Ascending aorta (tissue), 2 donors: ENCODE data around the gene EIF3A. TPM values are rescaled to one million over a fixed set of nuclear protein-coding genes. Genes with fewer than 3 reads are reported as not detected.

Source experiments
- DNase-seq, 2 donors: peaks; one replicate each; pipeline ENCODE4 v3.0.0-alpha.2; 2019; ENCODE audit warnings: low spot score in 2 of 2
- H3K27ac ChIP-seq, 2 donors: fragments of 200-600 bp; sonication (generic); one replicate each; pipeline ENCODE4 v1.5.1; 2016 to 2017; ENCODE audit warnings: mild to moderate bottlenecking in 1 of 2
- H3K27me3 ChIP-seq: fragments of 200-600 bp; sonication (generic); one replicate; pipeline ENCODE4 v1.5.1; 2017
- H3K36me3 ChIP-seq, 2 donors: fragments of 200-600 bp; sonication (generic); one replicate each; pipeline ENCODE4 v1.5.1; 2016
- H3K4me1 ChIP-seq, 2 donors: fragments of 200-600 bp; sonication (generic); one replicate each; pipeline ENCODE4 v1.5.1; 2016 to 2017; ENCODE audit warnings: mild to moderate bottlenecking in 1 of 2
- H3K4me3 ChIP-seq, 2 donors: fragments of 200-600 bp; sonication (generic); one replicate each; pipeline ENCODE4 v1.5.1; 2016 to 2017; ENCODE audit warnings: mild to moderate bottlenecking in 1 of 2
- H3K9me3 ChIP-seq, 2 donors: fragments of 200-600 bp; sonication (generic); one replicate each; pipeline ENCODE4 v1.5.1; 2016
- intact Hi-C: fragments of 100-400 bp; cut with DNase I; formaldehyde crosslinking; loops from one replicate; pipeline ENCODE4 v1.15.1; 2023
- total RNA-seq: library from RNA; depleted of rRNA; stranded (reverse); fragments of >200 nt; gene quantifications from one replicate; pipeline ENCODE4 v1.1.0, GENCODE V29; 2016
- TF ChIP-seq, protein P1 (sequence below), 3 experiments: fragments of 200-600 bp in 2 of 3; fragments of 450-650 bp in 1 of 3; sonication (generic) in 2 of 3; IDR thresholded peaks; one replicate each; pipeline ENCODE4 v1.5.1; 2016 to 2019; ENCODE audit warnings: antibody characterized with exemption in 3 of 3, mild to moderate bottlenecking in 1 of 3, moderate library complexity in 1 of 3

The EIF3A gene
- total RNA-seq, 1 donor from 2014 or later = 59.4 TPM

DNA sequence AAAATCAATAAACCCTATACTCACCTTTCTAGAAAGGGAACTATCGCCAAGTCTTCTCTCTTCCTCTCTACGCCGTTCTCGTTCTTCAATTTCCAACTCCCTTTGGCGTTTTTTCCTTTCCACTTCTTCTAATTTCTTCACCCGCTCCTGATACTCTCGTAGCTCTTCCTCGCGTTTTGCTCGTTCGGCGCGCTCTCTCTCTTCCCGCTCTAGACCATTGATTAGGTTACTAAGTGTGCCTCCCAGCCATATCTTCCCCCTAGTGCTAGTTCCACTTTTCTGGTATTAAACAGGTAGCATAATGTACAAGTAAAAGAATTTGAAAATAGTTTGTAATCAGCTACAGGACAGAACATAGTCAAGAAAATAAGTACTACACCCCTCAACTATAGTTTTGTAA lies 30.8 kb downstream of the EIF3A start:
- TF ChIP-seq, protein P1, sequence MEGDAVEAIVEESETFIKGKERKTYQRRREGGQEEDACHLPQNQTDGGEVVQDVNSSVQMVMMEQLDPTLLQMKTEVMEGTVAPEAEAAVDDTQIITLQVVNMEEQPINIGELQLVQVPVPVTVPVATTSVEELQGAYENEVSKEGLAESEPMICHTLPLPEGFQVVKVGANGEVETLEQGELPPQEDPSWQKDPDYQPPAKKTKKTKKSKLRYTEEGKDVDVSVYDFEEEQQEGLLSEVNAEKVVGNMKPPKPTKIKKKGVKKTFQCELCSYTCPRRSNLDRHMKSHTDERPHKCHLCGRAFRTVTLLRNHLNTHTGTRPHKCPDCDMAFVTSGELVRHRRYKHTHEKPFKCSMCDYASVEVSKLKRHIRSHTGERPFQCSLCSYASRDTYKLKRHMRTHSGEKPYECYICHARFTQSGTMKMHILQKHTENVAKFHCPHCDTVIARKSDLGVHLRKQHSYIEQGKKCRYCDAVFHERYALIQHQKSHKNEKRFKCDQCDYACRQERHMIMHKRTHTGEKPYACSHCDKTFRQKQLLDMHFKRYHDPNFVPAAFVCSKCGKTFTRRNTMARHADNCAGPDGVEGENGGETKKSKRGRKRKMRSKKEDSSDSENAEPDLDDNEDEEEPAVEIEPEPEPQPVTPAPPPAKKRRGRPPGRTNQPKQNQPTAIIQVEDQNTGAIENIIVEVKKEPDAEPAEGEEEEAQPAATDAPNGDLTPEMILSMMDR (IDR thresholded peaks at IDR 0.05) = no peak
- no peaks in the 10 kb centered on the region for H3K9me3 ChIP-seq
- peaks cover 72 to 97% of the 10 kb centered on the region in 2 donors for H3K36me3 ChIP-seq
- H3K4me1 ChIP-seq = no peaks in the 10 kb centered on the region
- no peak overlapping the region for H3K4me3 ChIP-seq
- H3K27ac ChIP-seq = no peak overlapping the region
- DNase-seq = no peak
- no peaks in the 10 kb centered on the region for H3K27me3 ChIP-seq
- intact Hi-C loops = no loop called here

DNA sequence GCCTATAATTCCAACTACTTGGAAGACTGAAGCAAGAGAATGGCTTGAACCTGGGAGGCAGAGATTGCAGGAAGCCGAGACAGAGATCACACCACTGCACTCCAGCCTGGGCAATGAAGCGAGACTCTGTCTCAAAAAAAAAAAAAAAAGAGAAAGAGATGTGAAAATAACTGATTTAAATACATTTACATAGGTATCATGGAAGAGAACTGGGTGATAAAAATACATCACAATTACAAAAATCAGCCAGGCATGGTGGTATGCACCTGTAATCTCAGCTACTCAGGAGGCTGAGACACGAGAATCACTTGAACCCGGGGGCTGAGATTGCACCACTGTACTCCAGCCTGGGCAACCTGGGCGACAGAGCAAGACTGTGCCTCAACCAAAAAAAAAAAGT lies 31.3 kb downstream of the EIF3A start:
- H3K27ac ChIP-seq = no peak overlapping the region
- H3K4me3 ChIP-seq = no peak overlapping the region
- H3K4me1 ChIP-seq = no peaks in the 10 kb centered on the region
- intact Hi-C loops = no loop called here
- no peak for DNase-seq
- no peaks in the 10 kb centered on the region for H3K9me3 ChIP-seq
- H3K36me3 ChIP-seq = peaks cover 70 to 97% of the 10 kb centered on the region in 2 donors
- H3K27me3 ChIP-seq = no peaks in the 10 kb centered on the region
- TF ChIP-seq, protein P1 (IDR thresholded peaks at IDR 0.05) = no peak

DNA sequence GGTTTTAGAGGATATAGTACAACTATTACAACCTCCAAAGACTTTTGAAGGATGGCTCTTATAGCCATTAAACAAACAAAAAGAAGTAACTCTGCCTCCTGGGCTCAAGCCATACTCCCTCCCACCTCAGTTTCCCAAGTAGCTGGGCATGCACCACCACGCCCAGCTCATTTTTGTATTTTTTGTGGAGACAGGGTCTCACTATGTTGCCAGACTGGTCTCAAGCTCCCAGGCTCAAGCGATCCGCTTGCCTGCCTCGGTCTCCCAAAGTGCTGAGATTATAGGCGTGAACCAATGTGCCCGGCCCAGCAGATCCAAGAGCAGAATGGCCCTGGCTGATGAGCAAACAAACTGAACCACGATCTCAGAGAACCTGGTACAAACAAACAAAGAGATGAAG lies 35.1 kb downstream of the EIF3A start:
- H3K4me3 ChIP-seq = no peak overlapping the region
- TF ChIP-seq, protein P1 (IDR thresholded peaks at IDR 0.05) = no peak
- H3K36me3 ChIP-seq = peaks cover 82 to 99% of the 10 kb centered on the region in 2 donors
- intact Hi-C loops = no loop called here
- no peaks in the 10 kb centered on the region for H3K4me1 ChIP-seq
- no peak for DNase-seq
- no peaks in the 10 kb centered on the region for H3K9me3 ChIP-seq
- no peak overlapping the region for H3K27ac ChIP-seq
- H3K27me3 ChIP-seq = no peaks in the 10 kb centered on the region

DNA sequence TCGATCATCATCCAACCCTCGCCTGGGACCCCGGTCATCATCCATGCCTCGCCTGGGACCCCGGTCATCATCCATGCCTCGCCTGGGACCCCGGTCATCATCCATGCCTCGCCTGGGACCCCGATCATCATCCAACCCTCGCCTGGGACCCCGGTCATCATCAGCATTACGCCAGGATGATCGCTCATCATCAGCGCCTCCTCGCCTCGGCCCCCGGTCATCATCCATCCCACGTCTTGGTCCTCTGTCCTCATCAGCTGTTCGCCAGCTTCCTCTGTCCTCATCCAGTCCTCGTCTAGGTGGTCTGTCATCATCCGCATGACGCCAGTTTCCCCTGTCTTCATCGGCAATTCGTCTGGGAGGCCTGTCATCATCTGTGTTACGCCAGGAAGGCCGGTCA lies 38.4 kb downstream of the EIF3A start:
- TF ChIP-seq, protein P1 (IDR thresholded peaks at IDR 0.05) = no peak
- peaks cover 82 to 97% of the 10 kb centered on the region in 2 donors for H3K36me3 ChIP-seq
- H3K4me1 ChIP-seq = no peaks in the 10 kb centered on the region
- intact Hi-C loops = no loop called here
- no peak overlapping the region for H3K4me3 ChIP-seq
- no peak for DNase-seq
- H3K9me3 ChIP-seq = no peaks in the 10 kb centered on the region
- no peaks in the 10 kb centered on the region for H3K27me3 ChIP-seq
- H3K27ac ChIP-seq = no peak overlapping the region

DNA sequence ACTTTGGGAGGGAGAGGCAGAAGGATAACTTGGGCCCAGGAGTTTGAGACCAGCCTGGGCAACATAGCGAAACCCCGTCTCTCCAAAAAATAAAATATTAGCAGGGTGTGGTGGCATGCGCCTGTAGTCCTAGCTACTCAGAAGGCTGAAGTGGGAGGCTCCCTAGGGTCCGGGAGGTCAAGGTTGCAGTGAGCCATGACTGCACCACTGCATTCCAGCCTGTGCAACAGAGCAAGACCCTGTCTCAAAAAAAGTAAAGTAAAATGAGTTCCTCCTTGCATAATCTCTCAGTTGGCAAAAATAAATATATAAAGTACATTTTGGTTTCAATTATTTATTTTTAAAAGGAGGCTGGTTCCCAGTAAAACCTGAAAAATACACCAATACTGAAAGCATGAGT lies 39.3 kb downstream of the EIF3A start:
- Histone ChIP-seq H3K36me3 (peaks cover 91 to 97% of the 10 kb centered on the region in 2 donors), H3K4me1 (no peaks in the 10 kb centered on the region), H3K27ac (no peak overlapping the region), H3K4me3 (no peak overlapping the region), H3K27me3 (no peaks in the 10 kb centered on the region), H3K9me3 (no peaks in the 10 kb centered on the region)
- TF ChIP-seq, protein P1 (IDR thresholded peaks at IDR 0.05) = no peak
- intact Hi-C loops = no loop called here
- no peak for DNase-seq

DNA sequence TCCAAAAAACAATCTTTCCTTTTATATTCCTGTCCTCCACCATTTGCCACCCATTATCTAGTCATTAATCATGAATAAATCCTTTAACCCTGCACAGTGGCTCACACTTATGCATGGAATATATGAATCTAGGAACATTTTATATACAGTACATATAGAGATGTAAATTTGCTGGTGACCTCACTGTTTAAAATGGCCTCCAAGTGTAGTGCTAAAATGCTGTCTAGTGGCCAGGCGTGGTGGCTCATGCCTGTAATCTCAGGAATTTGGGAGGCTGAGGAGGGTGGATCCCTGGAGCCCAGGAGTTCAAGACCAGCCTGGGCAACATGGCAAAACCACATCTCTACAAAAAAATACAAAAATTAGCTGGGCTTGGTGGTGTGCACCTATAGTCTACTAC lies 41.5 kb downstream of the EIF3A start:
- no peak overlapping the region for H3K4me3 ChIP-seq
- no peaks in the 10 kb centered on the region for H3K9me3 ChIP-seq
- intact Hi-C loops = no loop called here
- no peaks in the 10 kb centered on the region for H3K27me3 ChIP-seq
- TF ChIP-seq, protein P1 (IDR thresholded peaks at IDR 0.05) = no peak
- peaks cover 88 to 91% of the 10 kb centered on the region in 2 donors for H3K36me3 ChIP-seq
- H3K27ac ChIP-seq = no peak overlapping the region
- H3K4me1 ChIP-seq = no peaks in the 10 kb centered on the region
- no peak for DNase-seq
